GM10248 (cell line): ENCODE results near the gene MCRS1.

ENCODE experiments used
- CTCF ChIA-PET: fragments of 300-600 bp; sonication (Branson Sonifier 250); formaldehyde crosslinking; extraction: SDS; loops from one replicate; lab custom pipeline; 2021; ENCODE audit warnings: antibody characterized with exemption; lab: Yijun Ruan, JAX
- POLR2A ChIA-PET: fragments of 350-650 bp; sonication (Branson Sonifier 250); formaldehyde crosslinking; extraction: SDS; loops from one replicate; lab custom pipeline; 2020; ENCODE audit warnings: antibody characterized with exemption; lab: Yijun Ruan, JAX
- DNase-seq: peaks from one replicate; pipeline ENCODE4 v3.0.0; 2012; ENCODE audit errors: extremely low spot score
- TF ChIP-seq, protein P1 (sequence below): IDR thresholded peaks from 2 replicates; pipeline ENCODE4 v1.5.1; 2012; ENCODE audit warnings: mild to moderate bottlenecking, low read depth; ENCODE audit errors: extremely low read depth, missing control alignments, control extremely low read depth

The MCRS1 gene

DNA sequence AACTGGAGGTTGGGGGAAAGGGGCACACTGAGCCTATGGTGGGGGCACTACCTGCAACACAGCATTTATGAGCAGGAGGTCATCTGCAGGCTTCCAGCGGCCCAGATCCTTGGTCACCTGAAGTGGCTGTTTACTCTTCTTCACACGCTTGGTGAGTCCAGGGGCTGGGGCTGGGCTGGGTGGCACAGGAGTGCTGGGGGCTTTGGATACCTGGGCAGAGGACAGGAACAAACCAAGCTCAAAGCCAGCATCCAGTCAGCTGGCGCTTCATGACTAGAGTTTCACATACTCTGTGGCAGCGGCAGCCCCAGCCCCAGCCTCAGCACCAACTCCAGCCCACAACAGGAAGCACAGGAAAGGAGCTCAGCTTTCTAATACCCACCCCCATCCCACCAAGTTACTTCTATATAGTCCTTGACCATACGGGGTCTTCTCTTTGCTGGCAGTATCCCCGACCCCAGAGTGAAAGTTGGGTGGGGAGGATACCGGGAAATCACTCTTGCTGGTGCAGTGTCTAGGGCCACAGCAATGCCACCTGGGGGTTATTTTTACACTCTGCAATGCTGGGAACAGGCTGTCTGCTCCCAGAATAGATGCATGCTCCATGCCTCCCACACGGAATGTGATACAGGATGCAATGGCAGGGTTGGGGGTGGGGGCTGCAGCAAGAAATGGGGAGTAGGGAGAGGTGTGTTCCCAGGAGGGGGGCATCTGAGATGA is 3.1 kb downstream of the MCRS1 start:
- ChIA-PET POLR2A (no interaction called here), CTCF (interaction anchor here (0.7 to 6.8 kb wide), 3 partner anchors 15 to 207 kb away, joined by 4 to 45 read pairs (median 7); no protein-coding TSS in a partner anchor)
- TF ChIP-seq, protein P1, sequence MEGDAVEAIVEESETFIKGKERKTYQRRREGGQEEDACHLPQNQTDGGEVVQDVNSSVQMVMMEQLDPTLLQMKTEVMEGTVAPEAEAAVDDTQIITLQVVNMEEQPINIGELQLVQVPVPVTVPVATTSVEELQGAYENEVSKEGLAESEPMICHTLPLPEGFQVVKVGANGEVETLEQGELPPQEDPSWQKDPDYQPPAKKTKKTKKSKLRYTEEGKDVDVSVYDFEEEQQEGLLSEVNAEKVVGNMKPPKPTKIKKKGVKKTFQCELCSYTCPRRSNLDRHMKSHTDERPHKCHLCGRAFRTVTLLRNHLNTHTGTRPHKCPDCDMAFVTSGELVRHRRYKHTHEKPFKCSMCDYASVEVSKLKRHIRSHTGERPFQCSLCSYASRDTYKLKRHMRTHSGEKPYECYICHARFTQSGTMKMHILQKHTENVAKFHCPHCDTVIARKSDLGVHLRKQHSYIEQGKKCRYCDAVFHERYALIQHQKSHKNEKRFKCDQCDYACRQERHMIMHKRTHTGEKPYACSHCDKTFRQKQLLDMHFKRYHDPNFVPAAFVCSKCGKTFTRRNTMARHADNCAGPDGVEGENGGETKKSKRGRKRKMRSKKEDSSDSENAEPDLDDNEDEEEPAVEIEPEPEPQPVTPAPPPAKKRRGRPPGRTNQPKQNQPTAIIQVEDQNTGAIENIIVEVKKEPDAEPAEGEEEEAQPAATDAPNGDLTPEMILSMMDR: no peak
- no peak for DNase-seq

DNA sequence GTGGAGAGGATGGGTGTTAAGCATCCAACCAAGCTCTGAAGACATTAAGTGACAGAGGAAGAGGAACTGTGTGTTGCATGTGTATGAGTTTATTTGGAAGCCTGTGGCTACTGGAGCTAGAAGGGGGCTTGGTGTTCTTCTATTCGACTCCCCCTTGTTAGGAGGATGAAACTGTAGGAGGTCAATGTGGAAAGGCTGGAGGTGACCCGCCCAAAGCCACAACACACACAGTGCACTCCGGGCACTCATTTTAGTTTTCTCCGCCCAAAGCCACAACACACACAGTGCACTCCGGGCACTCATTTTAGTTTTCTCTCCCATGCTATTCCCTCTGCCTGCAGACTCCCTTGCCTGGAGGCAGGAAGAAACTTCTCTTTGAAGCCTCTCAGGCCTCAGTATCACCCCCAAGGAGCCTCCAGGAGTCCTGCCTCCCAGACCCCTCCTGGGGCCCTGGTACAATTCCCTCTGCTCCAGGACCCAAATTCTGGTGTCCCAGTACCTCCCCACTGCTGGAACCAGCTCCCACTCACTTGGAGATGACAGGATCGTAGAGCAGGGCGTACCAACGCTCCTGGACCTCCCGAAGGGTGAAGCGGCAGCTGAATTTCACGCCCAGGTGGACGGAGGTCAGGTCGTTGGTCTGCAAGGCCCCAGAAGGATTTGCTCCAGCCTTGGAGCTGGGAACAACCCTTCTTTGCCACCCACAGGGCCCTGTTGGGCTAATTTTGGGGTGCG is 3.8 kb downstream of the MCRS1 start:
- no peak for DNase-seq
- POLR2A ChIA-PET: no interaction called here
- CTCF ChIA-PET: interaction anchor here (1.4 to 6.8 kb wide), 5 partner anchors 11 to 206 kb away, joined by 4 to 45 read pairs (median 7); no protein-coding TSS in a partner anchor
- TF ChIP-seq, protein P1: no peak

DNA sequence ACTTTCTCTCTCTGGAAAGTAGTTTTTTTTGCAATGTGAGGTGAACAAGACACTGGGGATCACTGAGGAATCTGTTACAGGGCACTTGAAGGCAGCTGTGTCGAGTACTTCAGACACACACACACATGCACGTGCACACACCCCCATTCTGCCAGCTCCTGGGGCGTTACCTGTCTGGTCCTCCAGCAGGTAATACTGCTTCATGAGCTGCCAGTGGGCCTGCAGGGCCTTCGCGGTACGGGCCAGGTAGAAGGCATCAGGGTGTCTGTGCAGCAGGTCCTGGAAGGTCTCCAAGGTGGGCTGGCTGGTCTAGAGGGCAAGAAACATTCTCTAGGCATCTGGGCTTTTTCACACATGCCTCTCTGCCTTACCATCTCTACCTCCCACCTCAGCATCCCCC is 5.1 kb downstream of the MCRS1 start:
- DNase-seq: no peak
- ChIA-PET CTCF (interaction anchor here (1.4 to 6.8 kb wide), 6 partner anchors 8 to 204 kb away, joined by 3 to 45 read pairs (median 6); no protein-coding TSS in a partner anchor), POLR2A (interaction anchor here (0.8 kb wide), 1 partner anchor 12 kb away, joined by 3 read pairs; no protein-coding TSS in a partner anchor)
- TF ChIP-seq, protein P1: no peak

DNA sequence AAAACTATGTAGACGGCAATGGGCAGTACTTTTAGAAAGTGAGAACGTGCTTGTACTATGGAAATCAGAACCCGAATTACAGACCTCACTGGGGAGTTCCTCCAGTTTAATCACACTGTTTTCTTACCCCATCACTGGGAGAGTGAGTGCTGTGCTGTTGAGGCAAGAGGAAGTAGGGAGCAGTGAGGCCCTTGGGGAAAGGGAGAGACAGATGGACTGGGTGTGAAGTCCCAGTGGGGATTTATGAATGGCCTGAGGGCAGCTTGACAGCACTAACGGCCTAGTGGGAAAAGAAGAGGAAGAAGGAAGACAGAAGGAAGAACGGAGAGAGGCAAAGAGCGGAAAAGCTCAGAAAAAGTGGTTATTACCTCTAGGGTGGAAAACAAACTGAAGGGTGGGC is 5.7 kb downstream of the MCRS1 start:
- TF ChIP-seq, protein P1: no peak
- ChIA-PET POLR2A (no interaction called here), CTCF (interaction anchor here (1.0 to 6.8 kb wide), 5 partner anchors 8 to 215 kb away, joined by 3 to 45 read pairs (median 11); no protein-coding TSS in a partner anchor)
- no peak for DNase-seq

DNA sequence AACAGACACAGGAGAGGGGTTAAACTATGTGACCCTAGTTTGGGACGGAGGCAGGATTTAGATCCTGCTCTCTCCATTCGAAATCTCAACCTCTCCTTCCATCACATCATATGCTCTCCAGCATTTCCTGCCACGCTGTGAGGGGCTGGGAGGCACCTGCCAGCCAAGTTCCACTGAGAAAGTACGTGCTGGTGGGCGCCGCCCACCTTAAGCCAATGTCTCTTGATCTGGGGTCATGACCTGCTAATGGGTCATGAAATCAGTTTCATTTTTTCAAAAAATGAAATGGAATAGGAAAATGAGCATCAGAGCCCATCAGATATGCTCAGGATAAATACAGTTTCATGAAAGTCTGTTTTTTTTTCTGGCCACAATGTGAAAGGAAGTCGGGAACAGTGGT is 7.2 kb downstream of the MCRS1 start:
- CTCF ChIA-PET: interaction anchor here (1.2 to 6.8 kb wide), 4 partner anchors 7 to 202 kb away, joined by 3 to 45 read pairs (median 16); no protein-coding TSS in a partner anchor
- TF ChIP-seq, protein P1: no peak
- DNase-seq: no peak
- POLR2A ChIA-PET: interaction anchor here (1.2 kb wide), 1 partner anchor 20 kb away, joined by 3 read pairs; no protein-coding TSS in a partner anchor

DNA sequence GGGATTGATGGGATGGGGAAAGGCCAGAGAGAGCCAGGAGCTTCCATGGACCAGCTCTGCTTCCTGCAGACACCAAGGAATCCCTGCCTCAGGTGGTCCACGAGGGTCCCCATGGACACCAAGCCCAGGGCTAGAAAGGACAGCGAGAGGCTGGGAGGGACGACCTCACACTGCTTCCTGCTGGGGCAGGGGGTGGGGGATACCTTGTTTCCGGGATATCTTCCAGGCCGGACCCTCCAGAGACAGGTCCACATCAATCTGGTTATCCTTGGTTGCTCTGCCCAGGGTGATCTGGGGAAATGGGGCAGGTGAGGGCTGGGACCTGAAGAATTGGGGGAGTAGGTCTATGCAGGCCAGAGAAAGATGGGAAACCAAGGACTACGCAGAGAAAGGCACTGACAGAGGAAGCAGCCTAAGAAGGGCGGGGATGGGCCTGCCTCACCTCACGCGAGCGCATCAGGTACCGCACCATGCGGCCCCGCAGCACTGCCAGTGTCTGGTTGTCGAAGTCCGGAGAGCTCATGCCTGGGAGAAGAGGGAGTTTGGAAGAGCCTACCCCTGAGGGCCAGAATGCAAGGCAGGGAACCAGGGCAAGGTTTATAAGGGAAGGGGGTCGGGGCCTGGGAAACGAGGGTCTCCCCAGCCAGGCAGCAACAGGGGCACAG is 8.8 kb downstream of the MCRS1 start:
- POLR2A ChIA-PET: no interaction called here
- TF ChIP-seq, protein P1: no peak
- CTCF ChIA-PET: interaction anchor here (1.0 to 6.8 kb wide), 5 partner anchors 21 to 202 kb away, joined by 3 to 45 read pairs (median 3); no protein-coding TSS in a partner anchor
- no peak for DNase-seq
